GM19035 (cell line): ENCODE data around the gene NCAPG2.

ENCODE experiments used
- ATAC-seq: cut with Tn5 transposase; IDR thresholded peaks from one replicate; pipeline ENCODE4 v1.9.1; 2021; ENCODE audit not compliant: unreplicated experiment

Gene NCAPG2

GRCh38 chr7:158735935-158736334, 31.3 kb upstream of the NCAPG2 start:
- ATAC-seq: no peak

GRCh38 chr7:158734861-158735260, 30.3 kb upstream of the NCAPG2 start:
- ATAC-seq: no peak

DNA sequence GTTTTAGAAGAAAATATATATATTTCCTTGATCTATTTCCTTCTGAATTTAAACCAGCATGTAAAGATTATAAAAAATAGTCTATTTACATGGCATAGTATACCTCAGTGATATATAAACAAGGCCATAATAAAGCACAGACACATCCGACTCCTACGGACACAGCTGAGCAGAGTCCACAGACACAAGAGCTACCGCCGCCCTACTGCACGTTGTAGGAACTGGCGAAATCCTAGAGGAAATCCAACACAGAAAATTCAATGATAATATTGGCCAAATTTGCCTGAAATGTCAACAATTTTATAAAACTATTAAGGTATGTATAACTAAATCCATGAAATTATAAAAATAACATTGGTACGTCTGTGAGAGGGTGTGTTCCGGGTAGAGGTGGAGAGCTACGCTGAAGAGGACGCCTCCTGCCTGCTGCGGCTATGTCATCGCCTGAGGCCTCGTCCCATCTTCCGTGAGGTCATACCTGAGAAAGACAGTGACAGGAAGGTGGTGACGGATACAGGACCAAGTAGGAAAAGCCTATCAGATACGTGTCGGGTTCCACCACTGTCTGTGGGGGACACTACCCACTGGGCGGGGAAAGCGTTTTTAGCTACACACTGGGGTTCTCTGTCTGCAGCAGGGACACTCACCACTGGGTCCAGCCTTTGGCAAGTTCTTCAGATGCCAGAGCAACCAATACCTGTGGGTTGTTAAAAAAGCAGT, 29.3 kb upstream of the NCAPG2 start:
- ATAC-seq: no peak

- no peak for ATAC-seq
These were observed 28.6 kb upstream of the NCAPG2 start for GRCh38 chr7:158733220-158733519.

GRCh38 chr7:158732494-158733219, 28.1 kb upstream of the NCAPG2 start:
- no peak for ATAC-seq

DNA sequence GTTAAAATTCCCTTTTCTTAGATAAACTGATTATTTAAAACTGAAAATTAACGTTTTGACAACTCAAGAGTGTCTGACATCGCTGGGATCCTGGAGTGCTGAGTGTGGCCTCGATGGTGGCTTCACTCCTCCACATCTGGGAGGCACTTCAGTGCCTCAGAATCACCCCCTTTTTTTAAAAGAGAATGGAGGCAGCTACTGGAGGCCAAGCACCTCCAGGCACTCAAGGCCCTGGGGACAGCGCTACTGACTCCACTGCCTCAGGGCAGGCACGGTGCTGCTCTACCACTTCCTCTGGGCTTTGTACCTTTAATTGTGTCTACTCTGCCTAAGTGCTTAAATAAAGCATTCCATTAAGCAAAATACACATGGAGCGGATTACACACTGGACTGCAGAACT, 27.2 kb upstream of the NCAPG2 start:
- ATAC-seq: no peak

- no peak for ATAC-seq
These were observed 26.1 kb upstream of the NCAPG2 start for GRCh38 chr7:158730383-158731346.

GRCh38 chr7:158729646-158730382, 25.2 kb upstream of the NCAPG2 start:
- ATAC-seq: no peak

DNA sequence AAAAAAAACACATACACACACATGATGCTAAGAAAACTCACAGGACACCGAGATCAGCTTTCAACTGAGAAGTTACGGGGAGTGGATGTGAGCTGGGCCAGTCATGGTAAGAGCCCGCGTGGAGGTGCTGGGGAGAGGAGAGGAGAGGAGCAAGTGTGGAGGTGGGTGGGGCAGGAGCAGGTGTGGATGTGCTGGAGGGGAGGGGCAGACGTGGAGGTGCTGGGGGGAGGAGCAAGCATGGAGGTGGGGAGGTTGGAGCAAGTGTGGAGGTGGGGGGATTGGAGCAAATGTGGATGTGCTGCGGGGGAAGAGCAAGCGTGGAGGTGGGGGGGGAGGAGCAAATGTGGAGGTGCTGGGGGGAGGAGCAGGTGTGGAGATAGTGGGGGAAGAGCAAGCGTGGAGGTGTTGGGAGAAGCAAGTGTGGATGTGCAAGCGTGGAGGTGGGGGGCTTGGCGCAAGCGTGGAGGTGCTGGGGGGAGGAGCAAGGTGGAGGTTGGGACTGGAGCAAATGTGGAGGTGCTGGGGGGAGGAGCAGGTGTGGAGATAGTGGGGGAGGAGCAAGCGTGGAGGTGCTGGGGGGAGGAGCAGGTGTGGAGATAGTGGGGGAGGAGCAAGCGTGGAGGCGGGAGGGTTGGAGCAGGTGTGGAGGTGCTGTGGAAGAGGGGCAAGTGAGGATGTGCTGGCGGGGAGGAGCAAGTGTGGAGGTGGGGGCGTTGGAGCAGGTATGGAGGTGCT, 24.5 kb upstream of the NCAPG2 start:
- no peak for ATAC-seq

- no peak for ATAC-seq
These were observed 23.1 kb upstream of the NCAPG2 start for GRCh38 chr7:158727690-158728089.

- no peak for ATAC-seq
These were observed 21.7 kb upstream of the NCAPG2 start for GRCh38 chr7:158726277-158726807.

- no peak for ATAC-seq
These were observed 20.8 kb upstream of the NCAPG2 start for GRCh38 chr7:158725506-158725800.

GRCh38 chr7:158724658-158725505, 20.3 kb upstream of the NCAPG2 start:
- no peak for ATAC-seq

- no peak for ATAC-seq
These were observed 19.2 kb upstream of the NCAPG2 start for GRCh38 chr7:158723714-158724385.

DNA sequence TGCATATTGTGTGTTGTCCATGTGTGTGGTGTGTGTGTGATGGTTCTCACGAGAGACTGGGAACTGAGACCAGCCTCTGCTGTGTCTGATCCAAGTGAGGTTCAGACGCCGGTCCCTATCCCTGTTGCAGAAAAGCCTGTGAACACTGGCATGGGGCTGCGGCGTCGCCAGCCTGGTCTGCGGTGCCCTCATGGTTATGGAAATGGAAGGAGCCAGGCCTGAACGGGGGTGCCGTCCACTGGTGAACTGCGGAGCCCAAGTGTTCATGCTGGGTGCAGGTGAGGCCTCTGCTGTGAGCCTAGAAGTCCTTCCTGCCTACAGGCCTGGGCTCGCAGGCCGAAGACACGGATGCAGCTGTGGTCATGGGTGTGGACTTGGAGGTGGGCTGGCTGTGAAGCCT, 18.7 kb upstream of the NCAPG2 start:
- no peak for ATAC-seq

- ATAC-seq: no peak
These were observed 18.1 kb upstream of the NCAPG2 start for GRCh38 chr7:158722574-158723237.

- ATAC-seq: no peak
These were observed 15.5 kb upstream of the NCAPG2 start for GRCh38 chr7:158720112-158720511.

- ATAC-seq: no peak
These were observed 12.2 kb upstream of the NCAPG2 start for GRCh38 chr7:158716802-158717201.
